ENCODE measurements around the gene LZTR1.
"Not testable (repeated sequence)": the region's sequence is repeated elsewhere in the genome, so short reads cannot be mapped to it uniquely, and the experiment has no call there.

LZTR1 gene

GRCh38 chr22:21034989-21035388 is 52.9 kb downstream of the LZTR1 start:
- TF ChIP-seq MYC (IDR thresholded peaks at IDR 0.05; ENCODE audit: low read depth, low read length) (no peak), POLR2A (IDR thresholded peaks at IDR 0.05; ENCODE audit: extremely low read depth, insufficient read length) (no peak), MAX (IDR thresholded peaks at IDR 0.05; ENCODE audit: low read depth, low read length) (no peak)
- TF ChIP-seq, protein P1, sequence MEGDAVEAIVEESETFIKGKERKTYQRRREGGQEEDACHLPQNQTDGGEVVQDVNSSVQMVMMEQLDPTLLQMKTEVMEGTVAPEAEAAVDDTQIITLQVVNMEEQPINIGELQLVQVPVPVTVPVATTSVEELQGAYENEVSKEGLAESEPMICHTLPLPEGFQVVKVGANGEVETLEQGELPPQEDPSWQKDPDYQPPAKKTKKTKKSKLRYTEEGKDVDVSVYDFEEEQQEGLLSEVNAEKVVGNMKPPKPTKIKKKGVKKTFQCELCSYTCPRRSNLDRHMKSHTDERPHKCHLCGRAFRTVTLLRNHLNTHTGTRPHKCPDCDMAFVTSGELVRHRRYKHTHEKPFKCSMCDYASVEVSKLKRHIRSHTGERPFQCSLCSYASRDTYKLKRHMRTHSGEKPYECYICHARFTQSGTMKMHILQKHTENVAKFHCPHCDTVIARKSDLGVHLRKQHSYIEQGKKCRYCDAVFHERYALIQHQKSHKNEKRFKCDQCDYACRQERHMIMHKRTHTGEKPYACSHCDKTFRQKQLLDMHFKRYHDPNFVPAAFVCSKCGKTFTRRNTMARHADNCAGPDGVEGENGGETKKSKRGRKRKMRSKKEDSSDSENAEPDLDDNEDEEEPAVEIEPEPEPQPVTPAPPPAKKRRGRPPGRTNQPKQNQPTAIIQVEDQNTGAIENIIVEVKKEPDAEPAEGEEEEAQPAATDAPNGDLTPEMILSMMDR (IDR thresholded peaks at IDR 0.05; ENCODE audit: low read depth, low read length), result no peak

GRCh38 chr22:21038405-21038804 is 56.3 kb downstream of the LZTR1 start:
- TF ChIP-seq MAX (IDR thresholded peaks at IDR 0.05; ENCODE audit: low read depth, low read length) (no peak), POLR2A (IDR thresholded peaks at IDR 0.05; ENCODE audit: extremely low read depth, insufficient read length) (no peak), MYC (IDR thresholded peaks at IDR 0.05; ENCODE audit: low read depth, low read length) (no peak)
- TF ChIP-seq, protein P1 (IDR thresholded peaks at IDR 0.05; ENCODE audit: low read depth, low read length), result no peak
- no peak overlapping the region for H3K4me3 ChIP-seq (ENCODE audit: low read depth, low read length)
- no peak for DNase-seq (ENCODE audit: low read depth)

More at GRCh38 chr22:21034989-21035388, 52.9 kb downstream of the LZTR1 start:
- no peak overlapping the region for H3K4me3 ChIP-seq (ENCODE audit: low read depth, low read length)
- no peak for DNase-seq (ENCODE audit: low read depth)

- not testable (repeated sequence) for DNase-seq (ENCODE audit: low read depth); H3K4me3 ChIP-seq (ENCODE audit: low read depth, low read length)
Measured at GRCh38 chr22:21039158-21039557, 57.1 kb downstream of the LZTR1 start.

DNA sequence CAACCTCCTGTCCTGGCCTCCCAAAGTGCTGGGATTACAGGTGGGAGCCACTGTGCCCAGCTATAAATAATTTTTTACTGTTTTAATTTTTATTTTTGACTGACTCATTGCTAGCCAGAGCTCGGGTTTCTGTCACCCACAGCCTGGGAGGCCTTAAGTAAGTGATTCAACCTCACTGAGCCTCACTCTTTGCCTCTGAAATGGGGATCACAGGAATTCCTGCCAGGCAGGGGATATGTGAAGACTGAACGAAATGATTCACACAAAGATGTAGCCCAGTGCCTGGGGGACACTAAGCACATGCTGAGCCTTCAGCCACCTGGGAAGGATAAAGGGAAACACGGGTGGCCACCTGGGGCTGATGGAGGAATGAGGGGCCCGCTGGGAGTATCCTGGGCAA is 59.8 kb downstream of the LZTR1 start:
- no peak overlapping the region for H3K4me3 ChIP-seq (ENCODE audit: low read depth, low read length)
- DNase-seq (ENCODE audit: low read depth), result no peak
- TF ChIP-seq MAX (IDR thresholded peaks at IDR 0.05; ENCODE audit: low read depth, low read length), result no peak
- TF ChIP-seq MYC (IDR thresholded peaks at IDR 0.05; ENCODE audit: low read depth, low read length), result no peak
- TF ChIP-seq, protein P1 (IDR thresholded peaks at IDR 0.05; ENCODE audit: low read depth, low read length), result no peak
- TF ChIP-seq POLR2A (IDR thresholded peaks at IDR 0.05; ENCODE audit: extremely low read depth, insufficient read length), result no peak

DNA sequence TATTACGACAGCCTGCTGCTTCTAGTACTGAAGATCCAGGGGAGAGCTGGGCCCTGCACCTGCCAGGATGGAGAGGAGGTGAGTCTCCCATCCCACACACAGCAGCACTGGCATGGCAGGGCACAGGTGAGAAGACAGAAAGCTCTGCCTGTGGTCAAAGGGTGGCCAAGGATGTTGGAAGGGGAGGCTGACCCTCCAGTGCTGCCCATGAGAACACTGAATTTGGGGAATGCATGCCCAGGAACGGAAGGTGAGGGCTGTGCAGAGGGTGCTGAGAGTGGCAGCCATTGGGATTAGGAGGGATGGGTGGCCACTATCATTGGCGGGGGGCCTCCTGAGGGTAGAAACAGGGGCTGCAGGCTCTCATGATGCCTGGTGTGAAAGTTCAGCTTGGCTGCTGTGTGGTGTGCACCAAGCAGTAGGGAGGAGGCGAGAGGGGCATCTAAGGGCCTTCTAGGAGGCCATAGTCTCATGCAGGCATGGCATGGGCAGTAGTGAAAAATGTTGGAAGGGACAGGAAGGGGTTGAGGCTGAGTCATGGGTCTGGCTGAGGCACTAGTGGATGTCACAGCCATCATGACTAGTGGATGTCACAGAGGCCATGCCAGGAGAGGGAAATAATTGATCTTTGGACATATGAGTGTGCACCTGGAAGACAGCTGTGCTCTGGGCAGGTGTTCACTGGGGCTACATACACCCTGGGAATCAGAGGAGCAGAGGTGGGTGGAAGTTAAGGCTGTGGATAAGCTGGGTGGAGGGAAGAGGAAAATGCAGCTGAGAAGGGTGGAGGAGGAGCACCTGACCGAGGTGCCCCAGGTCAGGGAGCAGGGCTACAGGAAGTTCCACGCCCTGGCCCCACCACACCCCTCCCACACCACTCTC is 61.1 kb downstream of the LZTR1 start:
- DNase-seq (ENCODE audit: low read depth), result peak; percentile 50
- no peak overlapping the region for H3K4me3 ChIP-seq (ENCODE audit: low read depth, low read length)

More for the DNA sequence above, 61.1 kb downstream of the LZTR1 start:
- TF ChIP-seq MAX (IDR thresholded peaks at IDR 0.05; ENCODE audit: low read depth, low read length) (no peak), POLR2A (IDR thresholded peaks at IDR 0.05; ENCODE audit: extremely low read depth, insufficient read length) (no peak), MYC (IDR thresholded peaks at IDR 0.05; ENCODE audit: low read depth, low read length) (no peak)
- TF ChIP-seq, protein P1 (IDR thresholded peaks at IDR 0.05; ENCODE audit: low read depth, low read length), result no peak

Measured in NB4 (cell line).